Fibroblast of skin of abdomen (primary cell): Measurements from ENCODE around the gene RNF208.

Experiments
- DNase-seq: peaks from one replicate; pipeline ENCODE4 v3.0.0-alpha.2; 2013

Gene RNF208

GRCh38 chr9:137237759-137238726, 16.0 kb upstream of the RNF208 start:
- no peak for DNase-seq

GRCh38 chr9:137236936-137237421, 14.9 kb upstream of the RNF208 start:
- DNase-seq: no peak

- peak; percentile 72 for DNase-seq
Measured at GRCh38 chr9:137236238-137236935, 14.3 kb upstream of the RNF208 start.

DNA sequence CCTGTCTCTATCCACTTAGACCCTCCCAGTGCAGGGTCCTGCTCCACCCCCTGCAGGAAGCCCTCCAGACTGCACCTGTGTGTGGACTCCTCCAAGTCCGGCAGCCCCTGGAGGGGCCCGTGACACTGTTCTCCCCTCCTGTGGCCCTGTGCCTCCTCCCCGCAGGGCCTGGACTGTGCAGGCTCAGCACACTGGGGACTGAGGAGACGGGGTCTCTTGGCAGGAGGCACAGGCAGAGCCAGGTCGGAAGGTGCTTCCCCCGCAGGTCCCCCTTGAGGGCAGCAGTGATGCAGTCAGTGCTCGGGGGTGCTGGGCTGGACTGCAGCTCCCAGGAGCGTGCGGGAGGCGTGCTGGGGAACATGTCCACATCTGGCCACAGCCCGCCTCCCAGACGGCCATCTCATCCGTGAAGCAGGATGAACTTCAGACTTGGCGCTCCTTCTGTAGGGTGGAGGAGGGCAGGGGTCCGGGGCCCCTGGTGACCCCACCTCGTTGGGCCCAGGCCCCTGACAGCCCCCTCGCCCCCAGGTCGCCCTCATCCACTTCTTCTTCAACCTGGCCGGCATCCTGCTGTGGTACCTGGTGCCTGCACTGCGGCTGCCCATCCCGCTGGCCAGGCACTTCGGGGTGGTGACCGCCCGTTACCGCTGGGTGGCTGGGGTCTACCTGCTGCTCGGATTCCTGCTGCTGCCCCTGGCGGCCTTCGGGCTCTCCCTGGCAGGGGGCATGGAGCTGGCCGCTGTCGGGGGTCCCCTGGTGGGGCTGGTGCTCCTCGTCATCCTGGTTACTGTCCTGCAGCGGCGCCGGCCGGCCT, 13.6 kb upstream of the RNF208 start:
- no peak for DNase-seq

- no peak for DNase-seq
Measured at GRCh38 chr9:137234758-137235423, 12.9 kb upstream of the RNF208 start.

GRCh38 chr9:137234055-137234697, 12.1 kb upstream of the RNF208 start:
- no peak for DNase-seq

DNA sequence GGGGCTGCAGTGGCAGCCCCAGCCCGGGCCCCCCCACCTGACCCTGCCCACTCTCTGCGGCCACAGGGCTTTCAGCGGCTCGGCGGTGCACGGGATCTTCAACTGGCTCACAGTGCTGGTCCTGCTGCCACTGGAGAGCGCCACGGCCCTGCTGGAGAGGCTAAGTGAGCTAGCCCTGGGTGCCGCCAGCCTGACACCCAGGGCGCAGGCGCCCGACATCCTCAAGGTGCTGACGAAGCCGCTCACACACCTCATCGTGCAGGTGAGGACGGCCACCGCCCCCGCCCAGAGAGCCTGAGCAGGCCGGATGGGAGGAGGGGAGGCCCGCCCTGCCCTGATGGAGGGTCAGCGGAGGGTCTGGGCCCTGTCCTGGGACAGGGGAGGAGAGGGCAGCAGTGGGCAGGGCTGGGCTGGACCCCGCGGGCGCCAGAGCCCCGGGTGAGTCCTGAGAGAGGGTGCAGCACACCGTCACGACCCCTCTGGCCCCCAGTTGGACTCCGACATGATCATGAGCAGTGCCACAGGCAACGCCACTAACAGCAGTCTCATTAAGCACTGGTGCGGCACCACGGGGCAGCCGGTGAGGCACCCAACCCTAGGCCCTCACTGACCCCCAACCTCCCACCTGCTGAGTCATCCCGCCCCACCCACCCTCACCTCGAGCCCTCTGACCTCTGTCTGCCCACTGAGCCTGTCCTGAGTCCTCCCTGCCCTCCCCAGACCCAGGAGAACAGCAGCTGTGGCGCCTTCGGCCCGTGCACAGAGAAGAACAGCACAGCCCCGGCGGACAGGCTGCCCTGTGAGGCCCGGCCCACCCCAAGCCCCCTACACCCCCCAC, 11.3 kb upstream of the RNF208 start:
- DNase-seq: no peak

DNA sequence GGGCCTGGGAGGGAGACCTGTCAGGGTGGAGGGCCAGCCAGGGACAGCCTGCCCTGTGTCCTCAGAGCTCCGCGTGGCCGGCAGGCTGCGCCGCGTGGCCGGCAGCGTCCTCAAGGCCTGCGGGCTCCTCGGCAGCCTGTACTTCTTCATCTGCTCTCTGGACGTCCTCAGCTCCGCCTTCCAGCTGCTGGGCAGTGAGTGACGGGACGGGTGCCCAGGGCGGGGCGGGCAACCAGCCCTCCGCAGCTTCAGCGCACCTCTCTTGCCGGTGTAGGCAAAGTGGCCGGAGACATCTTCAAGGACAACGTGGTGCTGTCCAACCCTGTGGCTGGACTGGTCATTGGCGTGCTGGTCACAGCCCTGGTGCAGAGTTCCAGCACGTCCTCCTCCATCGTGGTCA, 10.5 kb upstream of the RNF208 start:
- no peak for DNase-seq

- DNase-seq: no peak
Measured at GRCh38 chr9:137232101-137232500, 10.1 kb upstream of the RNF208 start.

GRCh38 chr9:137231372-137232039, 9.5 kb upstream of the RNF208 start:
- DNase-seq: no peak

GRCh38 chr9:137230705-137231371, 8.8 kb upstream of the RNF208 start, which contains the start of gene SLC34A3:
TSS of gene SLC34A3 (plus strand) at chr9:137230901. CDS start at chr9:137231703, 802 bp downstream.
- DNase-seq: no peak

DNA sequence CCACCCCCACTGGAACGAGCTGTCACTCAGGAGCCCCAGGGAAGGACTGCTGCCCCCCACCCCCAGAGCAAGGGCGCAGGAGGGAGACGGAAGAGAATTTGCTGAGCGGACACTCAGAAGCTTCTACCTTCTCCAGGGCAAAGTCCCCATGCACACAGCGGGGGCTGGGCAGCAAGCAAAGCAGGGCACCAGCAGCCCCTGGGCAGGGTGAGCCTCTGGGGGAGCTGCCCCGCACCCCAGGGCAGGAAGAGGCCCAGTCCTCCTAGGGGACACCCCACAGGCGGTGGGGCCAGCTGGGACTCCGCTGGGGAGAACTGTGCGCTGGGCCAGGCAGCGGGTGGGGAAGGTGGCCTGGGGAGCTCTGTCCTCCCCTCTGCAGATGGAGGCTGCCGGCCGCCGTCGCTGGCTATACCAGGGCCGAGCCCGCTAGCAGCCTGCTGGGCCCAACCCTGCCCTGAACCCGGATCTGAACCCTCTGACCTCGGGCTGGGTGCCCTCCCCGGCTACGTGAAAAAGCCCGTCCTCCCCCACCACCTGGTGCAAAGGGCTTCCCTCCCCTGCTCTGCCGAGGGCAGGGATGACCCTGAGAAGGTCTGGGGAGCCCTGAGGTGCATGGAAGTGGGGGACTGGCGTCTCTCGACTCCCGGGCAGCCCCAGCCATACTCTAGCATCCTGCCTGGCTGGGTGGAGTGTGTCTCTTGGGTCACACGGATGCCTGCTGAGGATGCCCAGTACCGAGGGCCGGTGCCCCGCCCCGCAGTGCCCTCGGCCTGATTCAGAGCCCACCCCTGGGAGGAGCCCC, 8.1 kb upstream of the RNF208 start:
- DNase-seq: no peak

GRCh38 chr9:137228968-137229896, 7.2 kb upstream of the RNF208 start:
- no peak for DNase-seq

DNA sequence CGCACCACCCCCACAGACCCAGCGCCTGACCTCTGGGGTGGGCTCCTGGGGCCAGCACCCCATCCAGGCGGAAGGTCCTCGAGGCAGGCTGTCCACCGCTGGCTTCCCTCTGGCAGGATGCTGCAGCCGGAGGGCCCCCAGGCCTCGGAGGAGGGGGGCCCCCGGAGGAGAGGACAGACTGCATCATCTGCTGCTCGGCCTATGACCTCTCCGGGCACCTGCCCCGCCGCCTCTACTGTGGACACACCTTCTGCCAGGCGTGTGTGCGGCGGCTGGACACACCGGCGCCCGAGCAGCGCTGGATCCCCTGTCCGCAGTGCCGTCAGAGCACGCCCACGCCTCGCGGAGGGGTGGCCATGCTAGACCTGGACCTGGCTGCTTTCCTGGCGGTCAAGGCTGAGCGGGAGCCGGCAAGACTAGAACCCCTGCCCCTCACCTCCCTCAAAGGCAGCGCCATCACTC, 6.5 kb upstream of the RNF208 start:
- DNase-seq: no peak

GRCh38 chr9:137227853-137228505, 5.9 kb upstream of the RNF208 start:
- no peak for DNase-seq

GRCh38 chr9:137227054-137227852, 5.2 kb upstream of the RNF208 start, which contains the start of gene RNF224:
TSS of gene RNF224 (plus strand) at chr9:137227502. CDS start at chr9:137228336, 834 bp downstream.
- DNase-seq: peak; percentile 63
